GM19099 (cell line): ENCODE results near the gene CMTM4.

Source experiments
- POLR2A ChIP-seq: IDR thresholded peaks from 3 replicates; pipeline ENCODE4 v1.6.1; 2011; ENCODE audit warnings: low read depth; ENCODE audit not compliant: insufficient read length; ENCODE audit errors: extremely low read depth

CMTM4 gene

GRCh38 chr16:66598111-66598510 is 98.4 kb downstream of the CMTM4 start:
- TF ChIP-seq POLR2A = no peak

- no peak for TF ChIP-seq POLR2A
These were observed 99.3 kb downstream of the CMTM4 start for GRCh38 chr16:66596986-66597848.

GRCh38 chr16:66594739-66595138 is 101.8 kb downstream of the CMTM4 start:
- TF ChIP-seq POLR2A = no peak

GRCh38 chr16:66592814-66593213 is 103.7 kb downstream of the CMTM4 start:
- TF ChIP-seq POLR2A = no peak

GRCh38 chr16:66592241-66592640 is 104.3 kb downstream of the CMTM4 start:
- TF ChIP-seq POLR2A = no peak

- no peak for TF ChIP-seq POLR2A
These were observed 105.5 kb downstream of the CMTM4 start for GRCh38 chr16:66591018-66591417.

GRCh38 chr16:66590322-66590721 is 106.2 kb downstream of the CMTM4 start:
- TF ChIP-seq POLR2A = no peak

GRCh38 chr16:66588981-66589713 is 107.4 kb downstream of the CMTM4 start:
- no peak for TF ChIP-seq POLR2A

- no peak for TF ChIP-seq POLR2A
These were observed 108.5 kb downstream of the CMTM4 start for GRCh38 chr16:66587881-66588600.

GRCh38 chr16:66585481-66586239 is 110.9 kb downstream of the CMTM4 start:
- TF ChIP-seq POLR2A = no peak

- TF ChIP-seq POLR2A = no peak
These were observed 115.1 kb downstream of the CMTM4 start for GRCh38 chr16:66581246-66581952.

GRCh38 chr16:66580605-66581209 is 115.8 kb downstream of the CMTM4 start:
- TF ChIP-seq POLR2A = no peak

- TF ChIP-seq POLR2A = no peak
These were observed 117.7 kb downstream of the CMTM4 start, which contains the start of gene CMTM2 for GRCh38 chr16:66578651-66579531. Gene CMTM2, plus strand, starts transcription at chr16:66579463. Its CDS starts 145 bp downstream, at chr16:66579608.
